Activated CD4-positive, alpha-beta T cell treated with anti-CD3 and anti-CD28 coated beads, Interleukin-2, Interleukin-6, amounts not matched to agents 100 ng/mL and 50 ng/mL, durations not matched to agents 16 hours and 8 hours (primary cell): ENCODE measurements around the gene MIXL1.
A peak's percentile ranks its signal among the peaks of the same experiment; 100 is the strongest.
"Not testable (repeated sequence)": the region's sequence is repeated elsewhere in the genome, so short reads cannot be mapped to it uniquely, and the experiment has no call there.

ENCODE experiments used
- DNase-seq: peaks from one replicate; pipeline ENCODE4 v3.0.0-alpha.2; 2020

The MIXL1 gene

DNA sequence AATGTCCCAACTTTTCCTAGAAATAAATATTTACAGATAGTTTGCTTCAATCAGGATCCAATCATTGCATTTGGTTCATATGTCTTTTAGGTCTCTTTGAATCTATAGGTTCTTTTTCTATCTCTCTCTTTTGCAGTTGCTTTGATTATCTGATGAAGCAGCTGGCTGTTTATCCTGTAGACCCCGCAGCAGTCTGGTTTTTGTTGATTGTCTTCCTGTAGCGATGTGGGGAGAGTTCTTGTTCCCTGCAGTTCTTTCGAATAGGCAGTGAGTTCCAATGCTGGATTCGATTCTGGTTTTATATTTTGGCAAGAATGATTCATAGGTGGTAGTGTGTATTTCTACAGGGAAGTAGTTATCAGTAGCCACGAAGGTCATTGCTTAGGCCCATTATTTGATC, 7.4 kb upstream of the MIXL1 start:
- no peak for DNase-seq

DNA sequence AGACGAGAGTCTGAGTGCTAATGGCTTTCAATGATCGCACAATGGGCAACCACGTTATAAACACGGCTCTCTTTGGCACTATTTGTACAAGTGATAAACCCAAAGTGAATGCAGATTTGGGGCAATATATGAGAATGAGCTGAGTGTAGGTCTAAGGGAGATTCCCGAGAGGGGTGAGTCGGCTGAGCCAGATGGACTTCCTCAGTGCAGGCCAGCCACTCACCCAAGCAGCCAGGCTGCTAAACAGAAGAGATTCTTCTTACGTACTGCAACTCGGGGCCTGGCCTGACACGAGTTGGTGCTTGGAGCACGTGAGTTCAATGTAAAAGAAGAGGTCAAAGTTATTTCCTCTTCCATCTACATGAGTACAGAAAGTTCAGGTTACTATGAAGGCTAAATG, 6.2 kb upstream of the MIXL1 start:
- no peak for DNase-seq

DNA sequence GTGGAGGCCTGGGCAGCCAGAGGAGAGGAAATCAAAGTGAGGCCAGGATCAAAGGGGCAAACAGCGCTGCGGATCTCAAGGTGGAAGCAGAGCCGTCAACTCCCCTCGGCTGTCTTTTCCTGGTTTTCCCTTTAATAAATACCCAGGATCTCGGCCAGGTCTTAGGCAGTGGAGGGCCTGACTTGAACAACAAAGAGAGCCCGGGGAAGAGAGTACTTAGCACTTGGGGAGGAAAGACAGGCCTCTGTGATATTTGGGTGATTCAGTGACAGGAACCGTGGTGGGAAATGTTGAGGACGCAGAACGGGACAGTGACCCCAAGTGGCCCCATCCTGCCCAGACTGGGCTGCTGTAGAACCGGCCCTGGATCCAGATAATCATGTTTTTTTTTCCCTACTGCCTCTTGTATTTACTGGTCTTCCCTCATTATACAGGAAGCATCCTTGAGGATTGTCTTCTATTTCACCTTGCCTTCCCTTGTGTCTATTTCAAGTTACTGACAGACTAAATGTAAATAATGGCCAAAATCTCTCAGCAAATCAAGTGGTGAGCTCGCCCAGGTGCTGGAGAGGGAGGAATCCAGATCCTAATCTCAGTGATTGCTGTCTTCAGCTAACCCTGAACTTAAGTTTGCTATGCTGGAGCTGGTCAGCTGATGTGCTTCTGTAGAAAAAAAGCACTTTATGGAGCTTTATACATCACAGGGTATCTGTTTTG, 2.8 kb upstream of the MIXL1 start:
- DNase-seq: no peak

DNA sequence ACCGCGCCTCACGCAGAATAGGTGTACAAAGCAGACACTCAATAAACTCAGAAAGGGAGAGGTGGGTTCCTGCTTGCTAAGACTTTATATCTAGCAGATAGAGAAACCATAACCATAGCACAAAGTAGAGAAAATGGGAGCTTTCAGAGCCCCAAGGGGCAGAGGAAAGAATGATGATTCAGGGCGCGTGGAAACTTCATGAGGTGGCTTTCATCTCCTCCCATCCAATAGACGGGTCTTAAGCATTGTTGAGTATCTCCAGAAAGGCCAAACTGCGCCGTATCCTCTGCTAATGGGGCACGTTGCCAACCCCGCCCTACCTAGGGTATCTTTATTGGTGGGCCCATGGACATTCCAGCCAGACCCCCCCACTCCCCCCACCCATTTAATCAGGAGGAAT, 778 bp upstream of the MIXL1 start:
- DNase-seq: no peak

DNA sequence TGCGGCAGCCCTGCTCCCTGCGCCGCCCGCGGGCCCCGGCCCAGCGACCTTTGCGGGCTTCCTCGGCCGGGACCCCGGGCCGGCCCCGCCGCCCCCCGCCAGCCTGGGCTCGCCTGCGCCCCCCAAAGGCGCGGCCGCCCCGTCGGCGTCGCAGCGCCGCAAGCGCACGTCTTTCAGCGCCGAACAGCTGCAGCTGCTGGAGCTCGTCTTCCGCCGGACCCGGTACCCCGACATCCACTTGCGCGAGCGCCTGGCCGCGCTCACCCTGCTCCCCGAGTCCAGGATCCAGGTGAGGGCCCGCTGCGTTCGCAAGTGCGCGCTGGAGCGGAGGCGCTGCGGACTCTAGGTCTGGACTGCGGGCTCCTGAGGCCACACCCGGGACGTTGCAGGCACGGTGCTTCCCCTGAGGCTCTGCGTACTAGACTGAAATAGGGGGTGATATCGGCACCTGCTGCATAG, 351 bp downstream of the MIXL1 start:
- DNase-seq: peak; percentile 27

DNA sequence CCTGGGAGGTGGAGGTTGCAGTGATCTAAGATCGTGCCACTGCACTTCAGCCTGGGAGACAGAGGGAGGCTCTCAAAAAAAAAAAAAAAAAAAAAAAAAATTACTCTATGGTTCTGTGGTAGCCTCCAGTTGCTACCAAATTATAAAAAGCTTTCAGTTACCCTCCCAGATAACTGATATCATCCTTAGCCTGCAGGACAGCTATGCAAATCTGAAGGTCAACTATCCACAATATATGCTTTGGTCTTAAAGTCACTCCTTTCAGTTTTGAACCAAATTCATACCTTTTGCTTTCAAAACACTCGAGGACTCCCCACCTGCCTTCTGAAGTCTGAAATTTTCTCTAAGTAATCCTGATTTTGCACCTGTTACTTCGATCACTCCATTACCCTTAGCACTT, 3.1 kb downstream of the MIXL1 start:
- no peak for DNase-seq

DNA sequence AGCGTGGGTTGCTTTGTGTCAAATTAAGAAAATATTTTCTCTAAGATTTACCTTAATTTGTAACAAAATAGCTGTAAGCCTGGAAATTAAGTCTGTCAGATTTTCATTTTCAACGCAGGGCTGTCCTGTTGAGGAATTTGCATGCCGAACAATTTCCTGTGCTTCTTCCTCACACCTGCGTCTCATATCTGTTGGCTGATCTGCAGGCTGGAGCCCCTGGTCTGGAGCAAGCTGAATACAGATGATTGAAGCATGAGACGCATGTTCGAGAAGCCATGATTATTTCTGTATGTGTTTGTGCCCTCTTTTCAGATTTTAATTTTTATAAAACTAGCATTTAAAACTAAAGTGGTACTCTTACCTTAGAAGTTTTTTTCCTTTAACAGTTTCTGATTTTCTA, 9.8 kb downstream of the MIXL1 start:
- DNase-seq: no peak

DNA sequence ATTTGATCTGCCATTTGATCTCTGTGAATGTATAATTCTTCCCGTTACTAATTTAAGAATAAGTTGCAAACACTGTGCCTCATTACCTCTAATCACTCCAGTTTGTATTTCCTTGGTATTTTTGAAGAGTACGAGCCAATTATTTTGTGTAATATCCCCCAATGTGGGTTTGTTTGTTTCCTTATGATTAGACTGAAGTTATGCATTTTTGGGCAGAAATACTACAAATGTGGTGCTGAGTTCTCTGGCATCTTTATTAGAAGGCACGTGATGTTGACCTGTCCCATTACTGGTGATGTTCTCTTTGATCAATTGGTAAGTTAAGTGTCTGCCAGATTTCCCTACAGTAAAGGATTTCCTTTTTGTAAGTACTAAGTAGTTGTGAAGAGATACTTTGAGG, 10.3 kb downstream of the MIXL1 start:
- no peak for DNase-seq

DNA sequence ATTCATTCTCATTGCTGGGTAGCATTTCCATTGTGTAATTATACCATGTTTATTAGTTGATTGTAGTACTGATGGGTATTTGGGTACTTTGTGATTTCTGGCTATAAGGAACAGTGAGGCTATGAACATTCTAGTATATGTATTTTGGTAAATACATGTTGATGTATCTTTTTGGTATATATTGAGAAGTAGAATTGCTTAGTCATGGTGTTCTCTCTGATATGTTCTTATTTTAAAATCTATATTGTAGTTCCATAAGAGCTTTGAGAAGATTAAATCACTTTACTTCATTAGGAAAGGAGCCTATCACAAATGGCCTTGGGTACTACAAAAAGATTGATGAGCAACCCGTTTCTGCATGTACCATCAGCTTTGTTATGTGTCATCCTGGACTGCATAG, 13.4 kb downstream of the MIXL1 start:
- no peak for DNase-seq

DNA sequence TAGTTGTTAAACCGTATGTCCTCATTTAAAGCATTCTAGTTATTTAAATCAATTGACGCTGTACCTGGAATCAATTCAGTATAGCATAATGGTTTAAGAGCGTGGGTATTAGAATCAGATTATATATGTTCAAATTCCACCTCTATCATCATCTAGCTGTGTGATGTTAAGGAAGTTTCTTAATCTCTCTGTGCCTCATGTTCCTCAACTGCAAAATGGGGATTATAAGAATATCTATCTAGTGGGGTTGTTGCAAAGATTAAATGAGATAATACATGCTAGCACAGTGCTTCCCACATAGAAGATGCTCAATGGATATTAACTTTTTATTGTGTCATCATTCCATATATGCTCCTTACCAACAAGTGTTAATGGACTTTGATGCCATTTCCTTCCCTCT, 16.0 kb downstream of the MIXL1 start:
- no peak for DNase-seq

DNA sequence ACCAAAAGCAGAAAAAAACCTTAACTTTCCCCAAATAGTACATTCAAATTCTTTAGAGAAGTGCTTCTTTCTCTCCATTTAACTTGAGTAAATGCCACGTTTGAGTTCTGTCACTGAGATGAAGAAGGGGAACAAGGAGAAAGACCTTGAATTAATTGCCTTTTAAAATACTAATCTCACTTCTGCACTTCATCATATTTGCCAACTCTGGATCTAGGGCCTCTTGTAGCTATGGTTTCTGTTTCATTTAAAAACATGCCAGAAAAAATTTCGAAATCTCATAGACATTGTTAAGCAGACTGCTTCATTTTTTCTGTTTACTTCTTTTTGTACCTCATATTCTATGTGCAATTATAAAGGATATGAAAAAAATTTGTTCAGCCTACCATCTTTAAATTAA, 24.6 kb downstream of the MIXL1 start:
- DNase-seq: no peak

DNA sequence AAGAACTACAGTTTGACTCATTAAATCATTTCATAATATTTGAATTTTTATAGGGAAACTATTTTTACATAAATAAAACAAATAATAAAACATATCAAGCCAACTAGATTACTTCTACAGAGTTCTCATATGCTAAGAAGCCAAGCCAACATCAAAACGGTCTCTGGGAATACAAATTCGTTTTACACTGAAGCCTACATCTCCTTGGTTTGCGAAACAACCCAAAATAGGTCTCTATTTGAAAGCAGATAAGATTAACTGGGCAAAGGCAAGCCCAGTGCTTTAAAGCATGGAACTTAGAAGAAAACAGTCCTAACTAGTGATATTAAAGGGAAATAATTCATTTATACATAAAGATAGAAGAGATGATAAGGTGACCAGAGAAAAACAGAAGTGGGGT, 25.3 kb downstream of the MIXL1 start:
- DNase-seq: no peak

DNA sequence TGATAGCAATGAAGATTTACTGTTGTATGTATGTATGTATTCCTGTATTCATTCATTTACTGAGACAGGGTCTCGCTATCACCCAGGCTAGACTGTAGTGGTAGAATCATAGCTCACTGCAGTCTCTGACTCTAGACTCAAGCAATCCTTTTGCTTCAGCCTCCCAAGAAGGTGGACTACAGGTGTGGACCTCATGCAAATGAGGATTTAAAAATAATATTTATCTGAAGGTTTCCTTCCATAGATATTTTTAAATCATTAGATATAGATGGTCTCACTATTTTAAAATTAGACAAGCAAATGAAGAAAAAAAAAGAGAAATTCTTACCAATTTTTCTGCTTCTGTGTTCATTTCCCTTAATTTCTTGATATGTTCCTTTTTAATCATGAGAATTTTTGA, 27.0 kb downstream of the MIXL1 start:
- DNase-seq: no peak

DNA sequence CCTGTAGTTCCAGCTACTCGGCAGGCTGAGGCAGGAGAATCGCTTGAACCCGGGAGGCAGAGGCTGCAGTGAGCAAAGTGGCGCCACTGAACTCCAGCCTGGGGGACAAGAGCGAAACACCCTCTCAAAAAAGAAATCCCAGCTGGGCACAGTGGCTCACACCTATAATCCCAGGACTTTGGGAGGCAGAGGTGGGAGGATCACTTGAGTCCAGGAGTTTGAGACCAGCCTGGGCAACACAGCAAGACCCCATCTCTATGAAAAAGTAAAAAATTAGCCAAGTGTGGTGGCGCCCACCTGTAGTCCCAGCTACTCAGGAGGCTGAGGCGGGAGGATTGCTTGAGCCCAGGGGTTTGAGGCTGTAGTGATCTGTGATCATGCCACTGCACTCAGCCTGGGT, 29.4 kb downstream of the MIXL1 start:
- DNase-seq: not testable (repeated sequence)

DNA sequence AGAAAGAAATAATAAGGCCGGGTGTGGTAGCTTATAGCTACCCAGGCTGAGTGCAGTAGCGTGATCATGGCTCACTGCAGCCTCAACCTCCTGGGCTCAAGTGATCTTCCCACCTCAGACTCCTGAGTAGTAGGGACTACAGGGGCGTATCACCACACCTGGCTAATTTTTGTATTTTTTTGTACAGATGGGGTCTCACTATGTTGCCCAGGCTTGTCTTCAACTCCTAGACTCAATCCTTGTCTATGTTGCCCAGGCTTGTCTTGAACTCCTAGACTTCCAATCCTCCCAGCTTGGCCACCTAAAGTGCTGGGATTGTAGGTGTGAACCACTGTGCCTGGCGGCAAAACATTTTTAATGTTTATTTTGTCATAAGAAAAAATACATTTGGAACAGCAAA, 30.5 kb downstream of the MIXL1 start:
- DNase-seq: no peak

DNA sequence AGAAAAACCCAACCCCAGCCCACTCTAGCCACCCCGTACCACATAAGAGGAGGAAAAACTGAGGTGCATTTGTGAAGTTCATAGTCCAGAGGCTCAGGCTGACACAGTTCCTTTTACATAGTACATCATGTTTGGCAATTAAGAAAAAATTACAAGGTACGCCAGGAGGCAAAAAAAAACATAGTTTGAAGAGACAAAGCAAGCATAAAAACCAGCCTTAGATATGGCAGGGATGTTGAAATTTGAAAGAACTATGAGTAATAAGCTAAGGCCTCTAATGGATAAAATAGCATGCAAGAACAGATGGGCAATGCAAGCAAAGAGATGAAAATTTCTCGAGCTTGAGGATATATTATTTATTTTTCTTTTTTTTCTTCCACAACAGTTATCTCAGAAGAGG, 31.9 kb downstream of the MIXL1 start:
- no peak for DNase-seq

DNA sequence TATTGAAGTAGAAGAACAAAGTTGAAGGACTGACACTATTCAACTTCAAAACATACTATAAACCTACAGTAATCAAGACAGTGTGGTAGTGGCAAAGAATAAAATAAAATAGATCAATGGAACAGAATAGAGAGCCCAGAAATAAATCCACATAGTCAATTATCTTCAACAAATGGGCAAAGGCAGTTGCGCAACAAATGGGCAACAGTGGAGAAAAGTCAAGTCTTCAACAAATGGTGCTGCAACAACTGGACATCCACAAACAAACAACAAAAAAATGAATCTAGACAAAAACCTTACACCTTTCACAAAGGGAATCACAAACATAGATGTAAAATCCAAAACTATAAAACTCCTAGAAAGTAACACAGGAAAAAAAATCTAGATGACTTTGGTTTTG, 38.4 kb downstream of the MIXL1 start:
- DNase-seq: no peak

DNA sequence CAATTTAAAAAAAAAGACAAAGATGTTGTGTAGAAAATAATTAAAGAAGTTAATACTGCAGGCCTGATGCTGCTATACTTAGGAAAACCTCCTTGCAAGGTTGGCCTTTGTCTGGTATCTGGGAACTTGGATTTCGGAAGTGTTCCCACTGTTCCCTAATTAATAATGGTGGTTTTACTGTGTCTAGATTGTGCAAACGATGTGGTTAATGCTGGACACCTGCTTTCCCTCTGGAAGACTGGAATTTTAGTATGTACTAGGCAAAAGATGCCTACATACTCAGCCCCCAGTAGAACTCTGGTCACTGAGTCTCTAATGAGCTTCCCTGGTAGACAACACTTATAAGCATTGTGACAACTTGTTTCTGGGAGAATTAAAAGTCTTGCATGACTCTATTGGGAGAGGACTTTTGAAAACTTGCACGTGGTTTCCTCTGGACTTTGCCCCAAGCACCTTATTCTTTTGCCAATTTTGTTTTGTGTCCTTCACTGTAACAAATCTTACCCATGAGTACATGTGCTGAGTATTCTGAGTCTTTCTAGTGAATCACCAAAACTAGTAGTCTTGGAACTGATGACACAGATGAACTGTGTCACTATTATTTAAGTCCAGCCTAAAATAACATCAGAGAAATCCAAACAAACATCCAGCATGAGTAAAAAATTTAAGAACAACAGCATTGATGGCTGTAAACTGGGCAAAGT, 45.1 kb downstream of the MIXL1 start:
- no peak for DNase-seq

DNA sequence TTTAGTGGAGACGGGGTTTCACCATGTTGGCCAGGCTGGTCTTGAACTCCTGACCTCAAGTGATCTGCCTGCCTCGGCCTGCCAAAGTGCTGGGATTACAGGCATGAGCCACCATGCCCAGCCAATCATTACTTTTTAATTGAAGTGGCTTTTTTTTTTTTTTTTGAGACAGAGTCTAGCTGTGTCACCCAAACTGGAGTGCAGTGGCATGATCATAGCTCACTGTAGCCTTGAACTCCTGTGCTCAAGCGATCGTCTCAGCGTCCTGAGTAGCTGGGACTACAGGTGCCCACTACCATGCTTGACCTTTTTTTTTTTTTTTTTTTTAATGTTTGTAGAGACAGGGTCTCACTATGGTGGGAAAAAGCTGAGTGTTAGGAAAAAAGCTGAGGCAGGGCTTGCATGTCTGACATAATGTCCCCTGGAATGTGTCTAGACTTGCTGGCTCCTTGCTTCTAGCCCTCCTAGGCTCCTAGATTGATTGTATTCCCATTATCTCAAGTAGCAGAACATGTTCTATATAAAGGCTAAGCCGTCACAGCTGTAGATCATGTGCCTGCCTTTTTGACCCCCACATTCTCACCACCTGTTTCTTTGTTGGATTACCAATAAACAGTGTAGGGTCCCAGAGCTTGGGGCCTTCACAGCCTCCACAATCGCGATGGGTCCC, 48.9 kb downstream of the MIXL1 start:
- DNase-seq: not testable (repeated sequence)

DNA sequence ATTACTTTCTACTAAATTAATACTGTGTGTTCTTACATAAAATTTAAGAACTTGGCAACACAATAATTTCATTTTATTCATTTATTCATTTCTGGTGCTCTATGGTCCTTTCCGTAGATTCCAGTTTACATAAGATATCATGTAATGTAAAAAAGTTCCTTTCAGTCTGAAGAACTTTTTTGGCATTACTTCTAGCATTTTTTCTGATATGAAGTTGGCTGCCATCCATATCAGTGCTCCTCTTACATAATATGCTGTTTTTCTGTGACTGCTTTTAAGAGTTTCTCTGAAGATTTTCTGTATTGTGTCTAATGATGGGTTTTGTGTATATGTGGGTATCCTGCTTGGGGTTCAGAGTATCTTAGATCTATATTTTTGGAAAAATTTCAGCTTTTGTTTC, 50.7 kb downstream of the MIXL1 start:
- DNase-seq: no peak

DNA sequence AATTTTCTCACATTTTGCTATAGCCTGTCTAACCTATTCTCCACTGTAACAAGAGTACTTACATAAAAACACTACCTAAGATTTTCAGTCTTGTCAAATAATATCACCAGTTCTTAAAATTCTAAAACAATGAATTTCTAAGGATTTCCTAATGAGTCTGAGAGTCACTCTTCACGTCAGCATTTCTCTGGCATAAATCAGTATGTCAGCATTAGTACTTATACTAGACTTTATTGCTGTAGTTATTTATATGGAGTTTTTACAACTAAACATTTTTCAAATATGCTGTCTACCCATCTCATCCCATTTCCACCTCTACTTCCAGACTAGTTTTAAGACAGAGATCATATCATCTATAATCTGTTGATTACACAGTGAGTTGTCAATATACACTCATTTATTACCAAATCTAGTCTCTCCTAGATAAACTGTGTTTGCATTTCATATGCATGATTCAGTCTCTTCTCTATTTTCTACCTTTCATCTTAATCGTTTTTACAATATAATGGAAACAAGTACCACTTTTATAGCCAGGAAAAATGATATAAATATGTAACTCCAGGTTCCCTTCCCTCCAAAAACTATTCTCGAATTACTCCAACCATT, 52.7 kb downstream of the MIXL1 start:
- DNase-seq: no peak
